HG03025 (cell line): ENCODE results near the gene CTNNBL1.
"Not testable (repeated sequence)": the region's sequence is repeated elsewhere in the genome, so short reads cannot be mapped to it uniquely, and the experiment has no call there.

Experiments
- ATAC-seq: cut with Tn5 transposase; IDR thresholded peaks from one replicate; pipeline ENCODE4 v1.9.1; 2021; ENCODE audit warnings: mild to moderate bottlenecking, moderate library complexity; ENCODE audit not compliant: unreplicated experiment, low FRiP score

CTNNBL1 gene

GRCh38 chr20:37677969-37678861, 15.6 kb upstream of the CTNNBL1 start:
- ATAC-seq, result no peak

GRCh38 chr20:37679751-37680150, 14.1 kb upstream of the CTNNBL1 start:
- ATAC-seq, result not testable (repeated sequence)

- ATAC-seq, result no peak
Observed at GRCh38 chr20:37680420-37680819, 13.4 kb upstream of the CTNNBL1 start.

GRCh38 chr20:37681384-37682112, 12.3 kb upstream of the CTNNBL1 start:
- ATAC-seq, result no peak

- not testable (repeated sequence) for ATAC-seq
Observed at GRCh38 chr20:37683146-37683545, 10.7 kb upstream of the CTNNBL1 start.

GRCh38 chr20:37686762-37687477, 6.9 kb upstream of the CTNNBL1 start:
- no peak for ATAC-seq

- no peak for ATAC-seq
Observed at GRCh38 chr20:37687478-37687805, 6.4 kb upstream of the CTNNBL1 start.

GRCh38 chr20:37688093-37688492, 5.7 kb upstream of the CTNNBL1 start:
- ATAC-seq, result no peak

- no peak for ATAC-seq
Observed at GRCh38 chr20:37690626-37691369, 3.0 kb upstream of the CTNNBL1 start.

GRCh38 chr20:37692459-37693166, 1.2 kb upstream of the CTNNBL1 start:
- no peak for ATAC-seq

GRCh38 chr20:37693242-37693634, 592 bp upstream of the CTNNBL1 start:
- ATAC-seq, result no peak

- no peak for ATAC-seq
Observed at GRCh38 chr20:37695684-37696342, 2.0 kb downstream of the CTNNBL1 start.

GRCh38 chr20:37697314-37697713, 3.5 kb downstream of the CTNNBL1 start:
- ATAC-seq, result no peak

- ATAC-seq, result no peak
Observed at GRCh38 chr20:37699202-37699601, 5.4 kb downstream of the CTNNBL1 start.

- no peak for ATAC-seq
Observed at GRCh38 chr20:37700301-37700700, 6.5 kb downstream of the CTNNBL1 start.

GRCh38 chr20:37701676-37702075, 7.8 kb downstream of the CTNNBL1 start:
- not testable (repeated sequence) for ATAC-seq

- ATAC-seq, result no peak
Observed at GRCh38 chr20:37702403-37703034, 8.7 kb downstream of the CTNNBL1 start.

GRCh38 chr20:37703035-37703845, 9.4 kb downstream of the CTNNBL1 start:
- ATAC-seq, result no peak
